Right lobe of liver (tissue), 6 donors: ENCODE data around the gene STPG4. TPM values are rescaled to one million over a fixed set of nuclear protein-coding genes. Genes with fewer than 3 reads are reported as not detected.

ENCODE experiments used
- ATAC-seq, 4 donors: fragments of 200-7000 bp; cut with Tn5 transposase; one replicate each; pipeline ENCODE4 v1.9.1; 2020; ENCODE audit warnings: mild to moderate bottlenecking in 4 of 4, moderate library complexity in 4 of 4
- DNase-seq, 3 donors: peaks; one replicate each; pipeline ENCODE4 v3.0.0-alpha.2; 2020
- H3K27ac ChIP-seq, 3 donors: fragments of 200-600 bp; one replicate each; pipeline ENCODE4 v1.8.0; 2022
- H3K27me3 ChIP-seq, 2 donors: fragments of 200-600 bp; one replicate each; pipeline ENCODE4 v1.8.0; 2022
- H3K36me3 ChIP-seq, 4 donors: fragments of 200-600 bp; sonication (generic) in 1 of 4; one replicate each; pipeline versions ENCODE4 v1.5.1 to v1.8.0; 2017 to 2022; ENCODE audit warnings: control low read depth in 1 of 4
- H3K4me1 ChIP-seq, 4 donors: fragments of 200-600 bp; sonication (generic) in 1 of 4; one replicate each; pipeline versions ENCODE4 v1.5.1 to v1.8.0; 2017 to 2022; ENCODE audit warnings: control low read depth in 1 of 4
- H3K4me3 ChIP-seq, 3 donors: fragments of 200-600 bp; one replicate each; pipeline ENCODE4 v1.8.0; 2022
- H3K9me3 ChIP-seq, 4 donors: fragments of 200-600 bp; sonication (generic) in 1 of 4; one replicate each; pipeline versions ENCODE4 v1.5.1 to v1.8.0; 2017 to 2022; ENCODE audit warnings: control low read depth in 1 of 4
- CTCF ChIP-seq, 4 donors: fragments of 200-600 bp in 3 of 4; fragments of 450-650 bp in 1 of 4; IDR thresholded peaks; one replicate each; pipeline versions ENCODE4 v1.5.1 to v1.8.0; 2016 to 2022; ENCODE audit warnings: antibody characterized with exemption in 4 of 4, mild to moderate bottlenecking in 2 of 4
- POLR2A ChIP-seq: fragments of 450-650 bp; IDR thresholded peaks from one replicate; pipeline ENCODE4 v1.6.1; 2017; ENCODE audit warnings: antibody characterized with exemption, mild to moderate bottlenecking
- WGBS: methylation state at CpG from one replicate; pipeline ENCODE4 v1.1.6; 2018; ENCODE audit warnings: low coverage, low lambda C conversion rate; ENCODE audit not compliant: insufficient coverage; ENCODE audit errors: missing lambda C conversion rate; 5-methylcytosine and 5-hydroxymethylcytosine counted together
- intact Hi-C, 2 donors: fragments of 100-400 bp; cut with DNase I; formaldehyde crosslinking; loops; one replicate each; pipeline versions ENCODE4 v1.11.2 to v1.14.1; 2022
- total RNA-seq, 6 experiments: library from RNA; depleted of rRNA in 2 of 6; stranded (reverse); fragments of >200 nt in 2 of 6; fragmentation: NEBNext Ultra II Directional in 3 of 6; extraction: Animal tissue kit (Norgen Biotek cat#: 25700) in 3 of 6; gene quantifications; one replicate each; pipeline versions ENCODE4 v1.1.0 to v1.2.4, GENCODE V29; 2016 to 2023
- donor health status: DM: no; HTN: yes; CAD: no.
- donor health status: DM: no; HTN: no; CAD: no.
- donor health status: DM: no; HTN: no; CAD: no.
- donor health status: DM: no; HTN: yes; CAD: no.
- donor health status: DM: no; HTN: yes; CAD: no.

The STPG4 gene
- total RNA-seq, 6 experiments from 2014 or later: not detected

- peaks cover 0 to 5% (median 0%) of the 10 kb centered on the region in 4 donors for H3K4me1 ChIP-seq
- H3K27me3 ChIP-seq: no peaks in the 10 kb centered on the region
- no peak overlapping the region for H3K4me3 ChIP-seq
- DNase-seq (no peak), ATAC-seq (no peak)
- WGBS: 68% methylated on average over 6 of the region's 6 CpGs
- no peaks in the 10 kb centered on the region for H3K36me3 ChIP-seq
- intact Hi-C loops: no loop called here
- H3K9me3 ChIP-seq: no peaks in the 10 kb centered on the region
- no peak for TF ChIP-seq POLR2A
- TF ChIP-seq CTCF (IDR thresholded peaks at IDR 0.05): no peak
- no peak overlapping the region for H3K27ac ChIP-seq
These were observed 24.3 kb upstream of the STPG4 start for GRCh38 chr2:47179388-47179787.

- ATAC-seq (no peak), DNase-seq (no peak)
- Histone ChIP-seq H3K27ac (no peak overlapping the region), H3K36me3 (no peaks in the 10 kb centered on the region), H3K9me3 (no peaks in the 10 kb centered on the region), H3K27me3 (no peaks in the 10 kb centered on the region), H3K4me3 (no peak overlapping the region), H3K4me1 (peaks cover 0 to 15% (median 2%) of the 10 kb centered on the region in 4 donors)
- TF ChIP-seq CTCF (IDR thresholded peaks at IDR 0.05): no peak
- TF ChIP-seq POLR2A: no peak
- intact Hi-C loops: no loop called here
- WGBS: 100% methylated on average over 6 of the region's 6 CpGs
These were observed 23.2 kb upstream of the STPG4 start for GRCh38 chr2:47178341-47178740.

- ATAC-seq (peak; percentile 2 to 12 (median 4)), DNase-seq (no peak)
- Histone ChIP-seq H3K4me3 (peak overlapping the region; percentile 75 to 96 (median 94)), H3K36me3 (no peaks in the 10 kb centered on the region), H3K4me1 (peaks cover 0 to 26% (median 3%) of the 10 kb centered on the region in 4 donors), H3K27ac (peak overlapping the region; percentile 97 to 99 (median 98)), H3K9me3 (no peaks in the 10 kb centered on the region), H3K27me3 (no peaks in the 10 kb centered on the region)
- TF ChIP-seq POLR2A (no peak), CTCF (IDR thresholded peaks at IDR 0.05) (peak in 1 of 4 donors; percentile 3)
- WGBS: 8% methylated on average over 16 of the region's 16 CpGs
- intact Hi-C loops: no loop called here
These were observed 22.0 kb upstream of the STPG4 start for GRCh38 chr2:47177043-47177565.

GRCh38 chr2:47174733-47175361 is 19.7 kb upstream of the STPG4 start:
- ATAC-seq: peak in 1 of 4 donors; percentile 48
- Histone ChIP-seq H3K36me3 (no peaks in the 10 kb centered on the region), H3K27ac (peak overlapping the region; percentile 97 to 99 (median 98)), H3K4me3 (peak overlapping the region; percentile 75 to 96 (median 94)), H3K9me3 (no peaks in the 10 kb centered on the region), H3K27me3 (no peaks in the 10 kb centered on the region), H3K4me1 (peaks cover 0 to 45% (median 13%) of the 10 kb centered on the region in 4 donors)
- no peak for TF ChIP-seq POLR2A
- TF ChIP-seq CTCF (IDR thresholded peaks at IDR 0.05): no peak
- intact Hi-C loops: no loop called here
- peak in 2 of 3 donors; percentile 28 to 57 for DNase-seq
- 5% methylated on average over 15 of the region's 15 CpGs for WGBS
